Measurements from ENCODE around the gene PP2D1.

Gene PP2D1, protein sequence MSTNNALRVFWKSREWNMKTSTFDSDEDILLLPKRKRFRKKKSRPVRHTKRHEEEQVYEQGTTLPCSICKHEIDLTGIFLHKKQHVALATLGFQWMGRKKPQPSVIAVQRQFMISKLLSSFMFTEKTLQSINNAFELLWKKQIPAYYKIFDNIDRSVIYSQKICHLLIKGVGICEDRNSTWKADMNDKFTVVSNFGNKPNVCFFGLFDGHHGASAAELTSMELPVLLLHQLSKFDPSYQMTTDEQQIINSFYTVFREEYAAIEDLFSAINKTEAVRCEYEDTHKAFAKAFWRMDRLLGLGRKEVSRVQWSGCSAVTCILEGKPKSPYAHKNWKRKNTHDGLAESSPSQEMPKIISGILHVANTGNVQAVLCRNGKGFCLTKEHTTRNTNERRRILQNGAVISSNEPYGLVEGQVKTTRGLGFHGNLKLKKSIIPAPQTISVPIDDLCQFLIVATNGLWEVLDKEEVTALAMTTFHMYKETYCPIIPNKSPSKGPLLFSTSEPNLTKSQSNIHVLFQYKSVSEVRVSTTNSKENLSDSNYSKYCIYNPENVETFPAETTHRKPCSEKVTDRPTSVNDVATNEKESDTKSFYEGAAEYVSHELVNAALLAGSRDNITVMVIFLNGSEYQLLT

DNA sequence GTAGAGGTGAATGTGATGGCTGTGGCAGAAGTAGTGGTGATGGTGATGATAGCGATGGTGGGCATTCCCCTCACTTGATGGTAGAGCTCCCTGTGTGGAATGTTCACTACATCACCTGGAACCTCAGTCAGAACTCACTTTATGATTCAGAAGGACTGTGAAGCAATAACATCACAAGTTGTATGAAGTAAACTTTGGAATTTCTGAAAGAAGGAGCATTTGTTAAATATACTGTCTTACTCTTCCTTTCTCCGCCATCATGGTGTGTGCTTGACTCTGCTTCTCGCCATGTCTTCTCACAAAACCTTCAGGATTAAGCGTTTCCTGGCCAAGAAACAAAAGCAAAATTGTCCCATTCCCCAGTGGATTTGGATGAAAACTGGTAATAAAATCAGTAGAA, at the start of gene PP2D1:
TSS of gene PP2D1 (minus strand) at position 101 of the 400 bp plus-strand sequence. CDS start 192 bp downstream, outside the sequence.
- no peak for DNase-seq

DNA sequence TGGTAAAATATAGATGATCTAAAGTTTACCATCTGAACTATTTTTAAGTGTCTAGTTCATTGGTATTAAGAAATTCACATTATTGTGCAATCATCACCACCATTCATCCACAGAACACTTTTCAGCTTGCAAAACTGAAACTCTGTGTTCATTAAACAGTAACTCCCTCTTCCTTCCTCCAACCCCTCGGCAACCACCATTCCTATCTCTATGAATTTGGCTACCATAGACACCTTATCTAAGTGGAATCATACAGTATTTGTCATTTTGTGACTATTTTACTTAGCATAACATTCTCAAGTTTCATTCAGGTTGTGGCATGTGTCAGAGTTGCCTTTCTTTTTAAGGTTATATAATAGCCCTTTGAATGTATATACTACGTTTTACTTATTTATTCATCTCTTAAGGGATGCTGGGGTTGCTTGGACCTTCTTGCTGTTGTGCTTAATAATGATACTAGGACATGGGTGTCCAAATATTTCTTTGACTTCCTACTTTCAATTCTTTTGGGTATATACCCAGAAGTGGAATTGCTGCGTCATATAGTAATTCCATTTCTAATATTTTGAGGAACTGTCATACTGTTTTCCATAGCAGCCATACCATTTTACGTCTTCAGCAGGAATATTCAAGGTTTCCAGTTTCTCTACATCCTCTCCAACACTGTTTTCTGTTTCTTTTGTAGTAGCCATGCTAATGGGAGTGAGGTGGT, 49.1 kb upstream of the PP2D1 start:
- Mint-ChIP-seq H3K4me3 (peak overlapping the region; percentile 21 to 41), H3K4me1 (peaks cover 42% of the 10 kb centered on the region), H3K27me3 (no peaks in the 10 kb centered on the region), H3K9me3 (no peaks in the 10 kb centered on the region), H3K27ac (no peak overlapping the region)
- DNase-seq, result peak in 1 of 2 donors; percentile 25
- peak; percentile 69 for ATAC-seq

More for the DNA sequence above, at the start of gene PP2D1:
- Mint-ChIP-seq H3K27me3 (no peaks in the 10 kb centered on the region), H3K4me1 (no peaks in the 10 kb centered on the region), H3K9me3 (no peaks in the 10 kb centered on the region), H3K27ac (peak within 1 kb of the TSS in 1 of 2 donors; percentile 56), H3K4me3 (no peak within 1 kb of the TSS)
- ATAC-seq, result no peak

DNA sequence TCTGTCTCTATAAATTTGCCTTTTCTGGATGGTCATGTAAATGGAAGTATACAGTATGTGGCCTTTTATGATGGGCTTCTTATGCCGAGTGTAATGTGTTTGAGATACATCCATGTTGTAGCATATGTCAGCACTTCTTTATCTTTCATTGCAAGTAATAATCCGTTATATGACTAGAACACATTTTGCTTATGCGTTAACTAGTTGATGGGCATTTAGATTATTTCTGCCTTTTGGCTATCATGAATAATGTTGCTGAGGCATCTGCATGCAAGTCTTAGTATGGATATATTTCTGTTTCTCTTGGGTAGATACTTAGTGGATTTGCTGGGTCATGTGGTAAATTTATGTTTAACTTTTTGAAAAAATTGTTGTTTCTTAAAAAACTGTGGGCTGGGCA, 47.9 kb upstream of the PP2D1 start:
- H3K4me3 Mint-ChIP-seq, result no peak overlapping the region
- peaks cover 38% of the 10 kb centered on the region for H3K4me1 Mint-ChIP-seq
- no peak overlapping the region for H3K27ac Mint-ChIP-seq

DNA sequence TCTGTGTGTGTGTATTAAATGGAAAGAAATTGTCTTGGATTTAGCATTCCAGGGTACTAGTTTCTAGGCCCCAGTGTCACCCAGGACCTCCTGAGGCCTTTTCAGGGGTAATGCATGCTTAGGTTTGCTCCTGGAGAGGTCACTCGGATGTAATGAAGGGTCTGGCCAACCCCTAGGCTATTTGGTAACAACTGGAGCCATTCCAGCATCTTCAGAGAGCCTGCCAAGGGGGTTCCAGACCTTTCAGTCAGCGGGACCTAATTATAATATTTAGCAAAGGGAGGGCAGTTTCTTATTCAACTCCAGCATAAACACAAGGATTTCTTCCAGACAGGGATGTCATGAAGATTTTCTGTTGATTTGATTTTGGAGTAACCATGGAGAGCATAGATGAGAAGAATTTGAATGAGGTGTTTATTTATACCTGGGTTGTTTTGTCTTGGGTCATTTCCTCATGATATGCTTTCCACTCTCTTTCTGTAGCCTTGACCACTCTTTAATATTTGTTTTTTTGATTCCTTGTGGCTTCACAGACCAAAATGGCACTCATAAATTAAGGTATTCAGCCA, 45.6 kb upstream of the PP2D1 start:
- no peaks in the 10 kb centered on the region for H3K27me3 Mint-ChIP-seq
- ATAC-seq, result no peak
- H3K9me3 Mint-ChIP-seq, result no peaks in the 10 kb centered on the region
- H3K27ac Mint-ChIP-seq, result no peak overlapping the region
- peaks cover 24% of the 10 kb centered on the region for H3K4me1 Mint-ChIP-seq
- H3K4me3 Mint-ChIP-seq, result no peak overlapping the region
- no peak for DNase-seq

More for the DNA sequence above, 47.9 kb upstream of the PP2D1 start:
- Mint-ChIP-seq H3K9me3 (no peaks in the 10 kb centered on the region), H3K27me3 (no peaks in the 10 kb centered on the region)
- ATAC-seq, result no peak
- DNase-seq, result no peak

DNA sequence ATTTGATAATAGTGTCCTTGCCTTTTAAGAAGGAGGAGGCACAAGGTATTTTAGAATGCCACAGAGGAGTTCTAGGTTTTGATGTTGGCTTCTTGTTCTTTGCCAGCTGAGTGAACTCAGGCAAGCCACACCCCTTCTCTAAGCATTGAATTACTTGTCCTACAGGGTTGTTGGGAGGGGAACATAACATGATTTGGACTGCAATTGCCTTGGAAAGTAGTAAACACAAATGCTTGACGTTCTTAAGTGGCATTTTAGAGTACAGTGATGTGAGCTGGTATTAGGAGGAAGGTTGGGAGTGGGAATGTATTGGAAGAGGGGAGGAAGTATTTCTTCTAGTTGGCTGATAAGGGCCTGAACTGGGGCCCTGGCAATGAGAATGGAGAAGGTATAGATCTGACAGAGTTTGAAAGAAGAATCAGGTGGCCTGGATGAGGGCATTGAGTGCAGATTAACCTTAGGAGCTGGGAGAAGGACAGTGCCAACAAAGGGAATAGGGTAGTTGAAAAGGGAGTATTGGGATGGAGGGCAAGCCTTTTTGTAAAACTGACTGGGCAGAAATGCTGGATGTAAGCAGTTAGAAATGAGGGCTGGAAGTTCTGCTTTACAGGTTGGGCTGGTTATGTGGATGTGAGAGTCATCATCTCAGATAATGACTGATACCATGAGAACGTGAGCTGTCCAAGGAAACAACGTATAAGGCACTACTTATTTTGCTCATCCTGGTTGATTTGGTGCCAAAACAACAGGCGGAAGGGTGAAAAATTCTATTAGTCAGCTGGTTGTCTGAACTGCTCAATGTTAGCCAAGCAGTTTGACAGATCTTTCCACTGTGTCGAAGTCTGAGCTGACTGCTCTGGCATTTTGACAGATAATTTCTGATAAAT, 44.9 kb upstream of the PP2D1 start:
- H3K4me3 Mint-ChIP-seq, result no peak overlapping the region
- ATAC-seq (peak; percentile 58), DNase-seq (peak in 1 of 2 donors; percentile 65)
- H3K27ac Mint-ChIP-seq, result no peak overlapping the region
- no peaks in the 10 kb centered on the region for H3K27me3 Mint-ChIP-seq
- H3K4me1 Mint-ChIP-seq, result peaks cover 31% of the 10 kb centered on the region
- H3K9me3 Mint-ChIP-seq, result no peaks in the 10 kb centered on the region

DNA sequence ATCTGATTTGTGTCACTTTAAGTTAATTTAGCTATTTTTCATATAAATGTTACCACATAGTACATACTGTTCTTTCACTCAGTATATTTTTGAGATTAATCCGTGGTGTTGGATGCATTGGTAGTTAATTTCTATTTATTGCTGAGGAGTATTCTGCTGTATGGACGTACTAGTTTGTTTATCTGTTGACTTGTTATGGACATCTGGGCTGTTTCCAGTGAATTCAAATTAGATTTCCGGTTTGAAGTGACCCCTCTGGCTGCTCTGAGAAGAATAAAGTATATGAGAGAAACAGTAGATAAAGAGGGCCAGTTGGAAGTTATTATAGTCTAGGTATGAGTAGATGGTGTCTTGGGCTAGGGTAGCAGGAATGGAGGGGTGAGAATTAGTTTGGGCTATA, 43.8 kb upstream of the PP2D1 start:
- Mint-ChIP-seq H3K27me3 (no peaks in the 10 kb centered on the region), H3K4me1 (peaks cover 35% of the 10 kb centered on the region), H3K4me3 (no peak overlapping the region), H3K27ac (no peak overlapping the region), H3K9me3 (no peaks in the 10 kb centered on the region)
- no peak for ATAC-seq
- no peak for DNase-seq

DNA sequence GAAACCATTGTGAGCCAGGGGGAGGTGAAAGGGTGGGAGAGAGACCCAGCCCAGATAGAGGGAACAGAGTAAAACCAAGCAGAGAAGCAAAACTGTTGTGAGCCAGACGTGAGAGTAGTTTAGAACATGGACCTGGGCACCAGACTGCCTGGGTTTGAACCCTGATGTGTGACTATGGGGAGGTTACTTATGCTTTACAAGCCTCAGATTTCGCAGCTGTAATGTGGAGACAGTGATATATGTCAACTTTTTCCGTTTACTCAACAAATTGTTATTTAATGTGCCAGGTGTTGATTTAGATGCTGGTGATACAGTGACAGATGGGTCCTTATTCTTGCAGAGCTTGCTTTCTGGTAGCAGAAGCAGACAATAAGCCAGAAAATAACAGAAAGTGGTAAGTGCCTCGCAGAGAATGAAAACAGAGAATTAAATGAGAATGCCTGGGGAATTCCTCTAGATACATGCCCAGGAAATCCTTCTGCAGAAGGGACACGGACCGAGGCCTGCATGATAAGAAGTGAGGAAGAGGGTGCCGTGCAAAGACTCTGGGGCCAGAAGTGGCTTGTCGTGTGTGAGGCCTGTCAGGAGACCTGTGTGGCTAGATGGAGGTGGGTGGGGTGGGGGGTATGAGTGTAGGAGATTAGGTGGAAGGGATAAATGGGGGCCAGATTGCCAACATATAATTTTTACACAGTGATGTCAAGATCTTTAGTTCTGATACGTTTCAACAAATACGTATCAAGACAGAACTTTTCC, 43.1 kb upstream of the PP2D1 start:
- no peaks in the 10 kb centered on the region for H3K9me3 Mint-ChIP-seq
- no peak overlapping the region for H3K4me3 Mint-ChIP-seq
- ATAC-seq, result no peak
- DNase-seq, result peak in 1 of 2 donors; percentile 16
- H3K4me1 Mint-ChIP-seq, result peaks cover 39% of the 10 kb centered on the region
- H3K27ac Mint-ChIP-seq, result no peak overlapping the region
- H3K27me3 Mint-ChIP-seq, result no peaks in the 10 kb centered on the region

DNA sequence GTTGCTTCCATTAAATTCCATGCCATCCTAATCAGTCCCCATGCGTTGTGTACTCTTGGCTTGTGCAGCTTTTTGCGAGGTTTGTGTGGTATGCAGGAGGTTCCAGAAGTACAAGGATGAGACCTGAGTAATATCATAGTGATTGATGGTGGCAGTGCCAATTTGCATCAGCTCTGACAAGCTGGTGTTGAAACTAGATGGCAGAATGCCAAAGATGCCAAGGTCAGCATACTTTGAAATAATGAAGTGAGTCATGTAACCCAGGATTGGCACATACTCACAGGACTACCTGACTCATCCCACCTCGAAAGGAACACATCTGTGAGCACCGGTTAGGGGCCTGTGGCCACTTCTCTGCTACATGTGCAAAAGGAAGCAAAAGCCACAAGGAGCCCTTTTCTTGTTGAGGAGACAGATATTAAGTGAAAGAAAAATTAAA, 42.5 kb upstream of the PP2D1 start:
- ATAC-seq (peak; percentile 97), DNase-seq (peak; percentile 61 to 90)
- H3K4me1 Mint-ChIP-seq, result peaks cover 39% of the 10 kb centered on the region
- H3K9me3 Mint-ChIP-seq, result no peaks in the 10 kb centered on the region
- no peaks in the 10 kb centered on the region for H3K27me3 Mint-ChIP-seq
- peak overlapping the region in 1 of 2 donors; percentile 6 for H3K4me3 Mint-ChIP-seq
- H3K27ac Mint-ChIP-seq, result peak overlapping the region in 1 of 2 donors; percentile 49

DNA sequence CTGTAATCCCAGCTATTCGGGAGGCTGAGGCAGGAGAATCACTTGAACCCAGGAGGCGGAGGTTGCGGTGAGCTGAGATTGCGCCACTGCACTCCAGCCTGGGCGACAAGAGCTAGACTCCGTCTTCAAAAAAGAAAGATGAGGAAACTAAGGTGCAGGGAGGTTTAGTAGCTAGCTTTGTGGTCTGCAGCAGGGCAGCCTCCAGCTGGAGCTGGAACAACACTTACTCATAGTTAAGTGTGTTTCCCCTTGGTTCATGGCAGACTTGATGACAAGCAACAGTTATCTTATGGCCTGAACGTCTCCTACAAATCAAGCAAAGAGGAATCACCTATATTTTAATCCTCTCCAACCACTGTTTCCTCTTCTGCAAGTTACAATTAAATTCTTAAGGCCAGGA, 40.8 kb upstream of the PP2D1 start:
- Mint-ChIP-seq H3K27ac (no peak overlapping the region), H3K4me1 (peaks cover 56% of the 10 kb centered on the region), H3K9me3 (no peaks in the 10 kb centered on the region), H3K27me3 (no peaks in the 10 kb centered on the region), H3K4me3 (no peak overlapping the region)
- DNase-seq, result no peak
- ATAC-seq, result no peak

DNA sequence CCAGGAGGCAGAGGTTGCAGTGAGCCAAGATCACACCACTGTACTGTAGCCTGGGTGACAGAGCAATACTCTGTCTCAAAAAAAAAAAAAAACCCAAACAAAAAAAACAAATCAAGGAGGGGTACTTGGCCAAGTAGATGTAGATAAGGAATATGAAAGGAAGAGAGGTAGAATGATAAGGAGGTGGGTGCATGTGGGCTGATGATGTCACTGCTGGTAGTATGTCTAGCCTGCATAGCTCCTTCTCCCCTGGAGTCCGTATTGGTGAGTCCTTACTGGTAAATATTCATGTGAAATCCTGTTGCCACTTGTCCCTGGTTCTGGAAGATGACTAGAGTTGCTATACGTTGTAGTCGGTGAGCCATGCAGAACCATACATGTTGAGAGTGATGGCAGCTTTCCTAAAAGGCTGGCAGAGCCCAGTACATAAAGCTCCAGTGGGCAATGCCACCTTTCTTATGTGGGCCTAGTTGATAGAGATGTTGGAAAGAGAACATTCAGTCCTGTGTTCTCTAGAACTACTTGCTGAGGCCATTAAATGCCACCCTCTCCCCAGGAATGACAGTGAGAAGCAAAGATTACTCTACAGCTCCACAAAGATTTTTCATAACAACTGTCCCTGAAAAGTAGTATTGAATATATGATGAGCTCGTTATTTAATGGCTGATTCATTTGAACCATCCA, 39.2 kb upstream of the PP2D1 start:
- DNase-seq (no peak), ATAC-seq (no peak)
- Mint-ChIP-seq H3K9me3 (no peaks in the 10 kb centered on the region), H3K27me3 (no peaks in the 10 kb centered on the region), H3K4me1 (peaks cover 66% of the 10 kb centered on the region), H3K4me3 (no peak overlapping the region), H3K27ac (no peak overlapping the region)

DNA sequence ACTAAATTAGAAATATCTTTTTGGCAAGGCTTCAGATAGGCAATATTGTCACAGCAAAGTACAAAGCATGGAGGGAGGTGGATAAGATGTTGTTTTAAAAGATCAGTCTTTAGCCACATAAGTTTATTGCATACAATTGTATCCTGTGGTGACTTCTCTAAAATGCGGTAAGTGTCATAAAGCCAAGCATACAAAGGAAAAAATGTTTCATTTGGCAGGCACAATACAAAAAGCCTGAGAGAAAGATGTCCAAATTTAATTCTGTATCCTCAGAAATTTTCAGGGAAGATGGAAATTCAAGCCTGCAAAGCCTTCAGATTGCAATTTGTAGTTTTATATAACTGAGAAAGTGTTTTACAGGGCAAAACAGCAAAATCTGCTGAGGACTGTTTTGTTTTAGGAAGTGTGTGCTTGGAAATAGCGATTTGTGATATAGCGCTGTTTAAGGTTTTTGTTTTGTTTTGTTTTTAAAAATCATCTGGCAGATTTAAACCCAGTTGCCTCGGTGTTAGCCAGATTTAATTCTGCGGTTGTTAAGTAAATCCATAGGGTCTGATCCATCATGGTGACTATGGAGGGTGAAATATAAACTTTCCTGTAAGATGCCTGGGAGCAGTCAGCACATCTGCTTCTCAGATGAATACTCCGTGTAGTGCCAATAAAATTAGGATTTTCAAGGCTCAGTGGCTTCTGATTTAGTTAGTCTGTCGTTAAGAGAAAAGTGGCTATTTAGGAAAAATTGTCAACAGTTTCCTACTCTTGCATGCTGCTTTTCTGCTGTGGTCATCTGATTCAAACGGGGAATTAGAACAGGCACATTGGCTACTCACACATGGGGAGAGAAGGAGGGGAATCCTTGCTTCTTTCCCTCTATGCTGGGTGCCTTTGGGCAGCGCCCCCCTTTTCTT, 36.2 kb upstream of the PP2D1 start:
- Mint-ChIP-seq H3K9me3 (no peaks in the 10 kb centered on the region), H3K27me3 (no peaks in the 10 kb centered on the region)
- no peak for DNase-seq

DNA sequence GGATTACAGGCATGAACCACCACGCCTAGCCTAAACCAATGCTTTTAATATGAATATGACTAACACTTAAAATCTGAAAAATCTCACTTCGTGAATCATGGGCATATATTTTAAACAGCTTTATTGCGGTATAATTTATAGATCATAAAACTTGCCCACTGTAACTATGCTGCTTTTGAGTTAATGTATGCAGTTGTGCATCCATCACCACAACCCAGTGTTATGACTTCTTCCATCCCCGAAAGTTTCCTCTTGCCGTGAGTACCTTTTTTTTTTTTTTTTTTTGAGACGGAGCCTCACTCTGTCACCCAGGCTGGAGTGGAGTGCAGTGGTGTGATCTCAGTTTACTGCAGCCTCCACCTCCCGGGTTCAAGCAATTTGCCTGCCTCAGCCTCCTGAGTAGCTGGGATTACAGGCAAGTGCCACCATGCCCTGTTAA, 35.3 kb upstream of the PP2D1 start:
- H3K4me1 Mint-ChIP-seq, result peaks cover 80% of the 10 kb centered on the region
- peak overlapping the region in 1 of 2 donors; percentile 2 for H3K27ac Mint-ChIP-seq

More for the DNA sequence above, 36.2 kb upstream of the PP2D1 start:
- Mint-ChIP-seq H3K4me1 (peaks cover 80% of the 10 kb centered on the region), H3K27ac (peak overlapping the region in 1 of 2 donors; percentile 2), H3K4me3 (no peak overlapping the region)
- ATAC-seq, result no peak

DNA sequence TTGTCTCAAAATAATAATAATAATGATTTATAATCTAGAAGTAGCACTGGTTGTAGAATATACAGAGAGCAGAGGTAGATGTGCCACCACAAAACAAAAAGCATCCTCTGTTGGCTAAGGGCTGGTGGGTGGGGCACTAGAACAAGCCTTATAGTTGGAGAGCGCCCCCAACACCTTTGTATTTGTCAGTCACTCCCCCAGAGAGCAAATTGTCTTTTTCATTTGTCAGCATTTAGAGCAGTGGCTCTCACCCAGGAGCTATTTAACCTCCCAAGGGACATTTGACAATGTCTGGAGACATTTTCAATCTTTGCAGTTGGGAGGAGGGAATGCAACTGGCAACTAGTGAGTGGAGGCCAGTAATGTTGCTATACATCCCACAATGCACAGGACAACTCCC, 34.5 kb upstream of the PP2D1 start:
- DNase-seq (no peak), ATAC-seq (no peak)
- no peaks in the 10 kb centered on the region for H3K9me3 Mint-ChIP-seq
- peaks cover 80% of the 10 kb centered on the region for H3K4me1 Mint-ChIP-seq
- no peak overlapping the region for H3K4me3 Mint-ChIP-seq
- H3K27me3 Mint-ChIP-seq, result no peaks in the 10 kb centered on the region
- no peak overlapping the region for H3K27ac Mint-ChIP-seq

More for the DNA sequence above, 35.3 kb upstream of the PP2D1 start:
- DNase-seq, result no peak
- Mint-ChIP-seq H3K9me3 (no peaks in the 10 kb centered on the region), H3K4me3 (no peak overlapping the region), H3K27me3 (no peaks in the 10 kb centered on the region)
- no peak for ATAC-seq

Data from stimulated activated naive CD8-positive, alpha-beta T cell treated with anti-CD3 and anti-CD28 coated beads, Interleukin-15, amount 100 ng/mL, for 72 hours (primary cell).